Activated CD8-positive, alpha-beta memory T cell treated with anti-CD3 and anti-CD28 coated beads, Interleukin-2, amount 50 U/mL, for 24 hours (primary cell): Measurements from ENCODE around the gene ABR.
"Not testable (repeated sequence)": the region's sequence is repeated elsewhere in the genome, so short reads cannot be mapped to it uniquely, and the experiment has no call there.

Source experiments
- DNase-seq: peaks from one replicate; pipeline ENCODE4 v3.0.0-alpha.2; 2020; ENCODE audit errors: extremely low read depth

The ABR gene

DNA sequence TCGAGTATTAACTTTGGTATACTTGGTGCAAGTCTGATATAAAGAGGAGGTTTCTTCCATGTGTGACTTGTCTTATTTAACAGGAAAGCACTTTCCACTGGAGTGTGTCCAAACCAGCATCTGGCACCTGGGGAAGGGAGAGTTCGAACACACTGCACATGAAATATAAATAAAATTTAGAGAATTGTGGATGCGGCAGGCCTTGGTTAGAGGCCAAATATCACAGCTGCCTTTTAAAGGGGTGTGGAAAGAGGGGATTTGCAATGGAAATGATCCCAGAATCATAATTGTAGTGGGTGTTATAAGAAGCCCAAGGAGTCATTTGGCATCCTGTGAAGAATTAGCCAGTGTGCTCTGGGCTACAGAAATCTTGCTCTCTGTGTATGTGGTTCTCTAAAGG lies 195.9 kb downstream of the ABR start:
- DNase-seq: no peak

DNA sequence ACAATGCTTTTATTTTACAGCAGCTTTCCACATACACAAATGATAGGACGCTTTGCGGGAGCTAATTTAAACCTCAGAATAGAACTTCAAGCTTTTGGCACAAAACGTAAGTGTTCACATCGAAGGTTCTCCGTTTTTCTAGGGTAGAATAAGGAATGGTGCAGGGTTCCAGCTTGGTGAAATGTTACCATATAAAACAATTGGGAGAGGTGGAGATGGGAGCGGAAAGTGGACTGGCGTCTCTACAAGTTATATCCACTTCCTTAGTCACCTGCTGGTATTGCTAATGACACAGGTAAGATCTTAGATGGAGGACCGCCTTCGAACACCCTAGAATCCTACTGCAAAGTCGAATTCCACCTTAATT lies 198.5 kb downstream of the ABR start:
- DNase-seq: no peak

DNA sequence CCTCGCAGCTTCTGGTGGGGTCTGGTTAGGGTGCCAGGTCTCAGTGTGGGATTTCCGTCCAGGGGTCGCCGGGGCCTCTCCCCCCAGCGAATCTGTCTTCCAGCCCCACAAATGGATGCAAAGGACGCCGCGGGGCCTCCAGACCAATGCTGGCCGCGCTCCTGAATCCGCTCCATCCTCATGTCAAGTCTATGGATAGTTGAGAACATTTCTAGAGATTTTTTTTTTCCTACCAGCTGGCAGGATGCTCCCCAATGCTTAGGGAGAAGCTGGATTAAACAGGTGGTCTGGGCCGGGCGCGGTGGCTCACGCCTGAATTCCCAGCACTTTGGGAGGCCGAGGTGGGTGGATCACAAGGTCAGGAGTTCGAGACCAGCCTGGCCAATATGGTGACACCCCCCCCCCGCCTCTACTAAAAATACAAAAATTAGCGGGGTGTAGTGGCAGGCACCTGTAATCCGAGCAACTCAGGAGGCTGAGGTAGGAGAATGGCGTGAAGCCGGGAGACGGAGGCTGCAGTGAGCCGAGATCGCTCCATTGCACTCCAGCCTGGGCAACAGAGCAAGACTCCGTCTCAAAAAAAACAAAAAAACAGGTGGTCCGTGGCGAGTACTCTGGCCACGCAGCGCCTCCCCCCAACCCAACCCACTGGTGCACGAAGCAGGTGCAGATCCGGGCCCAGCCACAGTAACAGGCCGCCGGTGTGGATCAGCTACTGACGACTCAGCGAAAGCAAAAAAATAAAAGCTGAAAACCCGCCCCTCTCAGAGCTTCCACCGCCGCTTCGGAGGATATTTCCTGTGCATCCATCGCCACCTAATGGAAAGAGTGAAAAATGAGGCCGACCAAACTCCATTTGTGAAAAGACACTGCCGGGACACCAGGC lies 199.1 kb downstream of the ABR start:
- DNase-seq: peak; percentile 43

GRCh38 chr17:979539-980405 lies 200.0 kb downstream of the ABR start, which contains the start of gene NXN:
TSS of gene NXN (minus strand) at chr17:979776.
- peak; percentile 65 for DNase-seq

DNA sequence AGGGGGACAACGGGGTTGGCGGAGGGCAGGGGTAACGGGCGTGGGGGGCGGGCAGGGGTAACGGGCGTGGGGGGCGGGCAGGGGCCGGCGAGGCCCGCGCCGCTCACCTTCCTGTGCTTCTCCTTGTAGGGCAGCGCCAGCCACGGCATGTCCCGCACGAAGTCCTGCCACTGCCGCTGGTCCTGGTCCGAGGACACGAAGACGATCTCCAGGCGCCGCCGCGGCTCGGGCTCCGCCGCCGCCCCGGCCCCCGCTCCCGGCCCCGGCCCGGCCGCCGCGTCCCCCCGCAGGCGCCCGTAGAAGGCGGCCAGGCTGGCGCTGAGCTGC lies 200.6 kb downstream of the ABR start:
- no peak for DNase-seq

- DNase-seq: no peak
Measured at GRCh38 chr17:978103-979093, 201.4 kb downstream of the ABR start.

GRCh38 chr17:977166-977565 lies 202.6 kb downstream of the ABR start:
- no peak for DNase-seq

DNA sequence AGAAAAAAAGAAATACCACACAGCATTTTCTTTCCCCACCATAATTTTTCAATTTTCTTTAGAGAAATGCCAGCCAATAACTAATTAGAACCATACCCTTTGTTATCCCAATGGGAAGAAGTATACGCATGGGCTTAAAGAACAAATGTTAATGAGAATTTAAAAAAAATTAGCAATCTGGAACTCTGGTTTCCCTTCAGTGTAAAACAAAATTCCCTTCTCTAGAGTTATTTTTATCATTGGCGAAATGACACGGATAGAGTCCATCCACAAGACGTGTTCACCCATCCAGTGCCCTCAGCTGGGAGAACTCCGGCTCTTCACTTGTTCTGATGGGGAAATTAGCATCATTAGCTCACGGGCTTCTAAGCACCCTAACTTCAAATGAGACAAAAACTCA lies 203.5 kb downstream of the ABR start:
- DNase-seq: no peak

GRCh38 chr17:975371-975915 lies 204.3 kb downstream of the ABR start:
- DNase-seq: no peak

GRCh38 chr17:974778-975177 lies 205.0 kb downstream of the ABR start:
- not testable (repeated sequence) for DNase-seq

DNA sequence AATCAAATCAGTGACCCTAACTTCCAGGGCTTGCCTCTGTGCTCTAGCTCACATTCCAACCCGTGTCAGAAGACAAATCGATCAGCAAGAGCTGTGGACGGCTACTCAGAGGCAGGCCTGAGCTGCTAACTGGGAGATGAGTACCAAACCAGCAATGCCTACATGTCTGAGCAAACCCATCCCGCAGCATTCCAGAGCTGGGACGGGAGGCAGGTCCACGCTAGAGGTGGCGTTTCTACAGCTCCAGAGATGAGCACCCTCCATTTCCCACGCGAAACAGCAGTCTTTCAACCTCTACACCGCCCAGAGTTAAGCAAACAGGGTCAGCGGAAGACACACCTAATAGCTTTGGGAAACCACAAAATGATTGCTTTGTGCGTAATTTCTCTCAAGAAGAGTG lies 206.7 kb downstream of the ABR start:
- DNase-seq: no peak

DNA sequence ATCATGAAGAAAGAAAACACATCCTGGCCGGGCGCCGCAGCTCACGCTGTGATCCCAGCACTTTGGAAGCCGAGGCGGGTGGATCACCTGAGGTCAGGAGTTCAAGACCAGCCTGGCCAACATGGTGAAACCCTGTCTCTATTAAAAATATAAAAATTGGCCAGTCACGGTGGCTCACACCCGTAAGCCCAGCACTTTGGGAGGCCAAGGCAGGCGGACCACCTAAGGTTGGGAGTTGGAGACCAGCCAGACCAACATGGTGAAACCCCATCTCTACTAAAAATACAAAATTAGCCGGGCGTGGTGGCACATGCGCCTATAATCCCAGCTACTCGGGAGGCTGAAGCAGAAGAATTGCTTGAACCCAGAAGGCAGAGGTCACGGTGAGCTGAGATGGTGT lies 207.9 kb downstream of the ABR start:
- DNase-seq: not testable (repeated sequence)

GRCh38 chr17:970364-970763 lies 209.4 kb downstream of the ABR start:
- no peak for DNase-seq

GRCh38 chr17:969811-970355 lies 209.9 kb downstream of the ABR start:
- no peak for DNase-seq

DNA sequence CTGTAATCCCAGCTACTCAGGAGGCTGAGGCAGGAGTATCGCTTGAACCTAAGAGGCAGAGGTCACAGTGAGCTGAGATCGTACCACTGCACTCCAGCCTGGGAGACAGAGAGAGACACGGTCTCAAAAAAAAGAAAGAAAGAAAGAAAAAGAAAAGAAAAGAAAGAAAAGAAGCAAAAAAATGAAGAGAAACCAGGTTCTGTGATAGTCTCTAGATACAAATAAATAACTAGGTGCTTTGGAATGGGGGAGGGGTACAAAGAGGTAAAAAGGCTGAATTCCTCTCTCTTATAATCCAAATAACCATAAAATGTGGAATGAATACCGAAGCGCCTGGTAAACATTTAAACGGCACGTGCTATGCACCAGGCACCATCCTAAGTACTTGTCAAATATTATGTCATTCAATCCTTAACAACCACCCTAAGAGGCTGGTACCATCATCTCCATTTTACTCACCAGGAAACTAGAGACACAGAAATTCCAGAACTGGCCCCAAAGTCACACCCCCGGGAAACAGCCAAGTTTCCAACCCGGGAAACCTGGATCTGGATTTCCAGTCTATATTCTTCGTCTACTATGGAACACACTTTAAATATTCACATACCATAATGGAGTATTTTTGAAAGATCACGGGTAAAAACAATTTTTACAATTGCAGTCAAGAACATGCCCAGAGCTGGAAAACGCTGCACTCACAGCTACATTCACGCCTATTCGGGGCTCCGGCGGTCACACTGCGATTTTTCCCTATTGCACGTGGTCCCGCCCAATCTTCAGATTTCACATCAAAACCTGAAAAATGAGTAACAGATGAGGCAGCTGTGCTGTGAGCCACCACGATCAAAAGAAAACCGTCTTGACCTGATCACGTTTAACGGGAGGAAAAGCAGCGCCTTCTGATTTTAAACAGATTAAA lies 210.7 kb downstream of the ABR start:
- DNase-seq: no peak

- DNase-seq: no peak
Measured at GRCh38 chr17:967122-967521, 212.7 kb downstream of the ABR start.

GRCh38 chr17:965311-965989 lies 214.3 kb downstream of the ABR start:
- no peak for DNase-seq

- no peak for DNase-seq
Measured at GRCh38 chr17:964876-965275, 214.9 kb downstream of the ABR start.

- no peak for DNase-seq
Measured at GRCh38 chr17:962670-963069, 217.1 kb downstream of the ABR start.

GRCh38 chr17:962166-962565 lies 217.6 kb downstream of the ABR start:
- no peak for DNase-seq
